ENCODE data around the gene SLC17A7.
"Not testable (repeated sequence)": the region's sequence is repeated elsewhere in the genome, so short reads cannot be mapped to it uniquely, and the experiment has no call there.

SLC17A7 gene

DNA sequence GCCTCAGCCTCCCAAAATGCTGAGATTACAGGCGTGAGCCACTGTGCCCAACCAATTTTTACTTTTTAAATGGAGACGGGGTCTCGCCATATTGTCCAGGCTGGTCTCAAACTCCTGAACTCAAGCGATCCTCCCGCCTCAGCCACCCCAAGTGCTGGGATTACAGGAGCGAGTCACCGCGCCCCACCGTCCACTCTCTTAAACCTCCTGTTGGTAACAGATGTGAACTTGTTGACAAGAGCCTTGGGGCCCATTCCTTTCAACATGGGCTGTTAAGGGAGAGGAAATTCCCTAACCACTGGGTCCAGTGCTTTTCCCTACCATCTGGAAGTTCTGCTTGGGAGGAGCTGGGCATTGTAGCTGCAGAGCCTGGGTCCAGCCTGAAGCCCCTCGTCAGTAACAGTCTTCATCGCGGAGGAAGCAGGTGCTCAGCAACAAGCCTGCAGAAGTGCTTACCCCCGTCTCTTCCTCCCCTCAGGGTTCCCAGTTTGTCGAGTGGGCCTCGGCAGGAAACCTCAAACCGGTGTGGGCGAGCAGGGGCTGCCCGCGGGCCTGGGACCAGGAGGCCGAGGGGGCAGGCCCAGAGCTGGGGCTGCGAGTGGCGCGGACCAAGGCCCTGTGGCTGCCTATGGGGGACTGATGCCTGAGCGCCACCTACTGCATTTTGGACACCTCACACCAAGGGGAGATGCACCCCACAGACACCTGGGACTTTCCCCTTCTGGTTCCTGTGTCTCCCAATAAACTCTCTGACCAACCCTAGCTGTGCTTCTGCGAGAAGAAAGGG is 28.7 kb upstream of the SLC17A7 start:
- DNase-seq (ENCODE audit: low spot score), result no peak

DNA sequence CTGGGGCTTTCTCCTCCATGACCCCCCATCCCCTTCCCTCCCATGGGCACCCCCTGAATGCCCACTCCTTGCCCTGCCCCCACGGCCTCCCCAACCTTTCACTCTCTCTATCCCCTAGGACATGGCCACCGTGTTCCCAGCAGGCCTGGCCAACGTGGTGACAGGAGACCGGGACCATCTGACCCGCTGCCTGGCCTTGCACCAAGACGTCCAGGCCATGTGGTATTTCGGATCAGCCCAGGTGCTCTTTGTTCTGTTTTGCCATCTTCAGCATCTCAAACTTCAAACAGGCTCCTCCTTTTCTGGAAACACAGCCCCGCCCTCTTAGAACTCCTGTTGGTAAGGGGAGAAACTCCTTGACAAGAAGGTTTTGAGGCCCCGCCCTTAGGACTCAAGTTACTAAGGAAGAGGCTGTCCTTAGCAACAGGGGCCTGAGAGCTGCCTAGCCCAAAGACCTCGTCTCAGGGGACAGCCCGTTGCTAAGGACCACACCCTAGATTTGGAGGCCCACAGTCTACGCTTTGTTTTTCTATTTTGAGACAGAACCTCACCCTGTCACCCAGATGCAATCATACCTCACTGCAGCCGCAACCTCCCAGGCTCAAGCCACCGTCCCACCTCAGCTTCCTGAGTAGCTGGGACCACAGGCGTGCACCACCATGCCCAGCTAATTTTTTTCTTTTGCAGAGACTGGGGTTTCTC is 27.6 kb upstream of the SLC17A7 start:
- DNase-seq (ENCODE audit: low spot score), result no peak

DNA sequence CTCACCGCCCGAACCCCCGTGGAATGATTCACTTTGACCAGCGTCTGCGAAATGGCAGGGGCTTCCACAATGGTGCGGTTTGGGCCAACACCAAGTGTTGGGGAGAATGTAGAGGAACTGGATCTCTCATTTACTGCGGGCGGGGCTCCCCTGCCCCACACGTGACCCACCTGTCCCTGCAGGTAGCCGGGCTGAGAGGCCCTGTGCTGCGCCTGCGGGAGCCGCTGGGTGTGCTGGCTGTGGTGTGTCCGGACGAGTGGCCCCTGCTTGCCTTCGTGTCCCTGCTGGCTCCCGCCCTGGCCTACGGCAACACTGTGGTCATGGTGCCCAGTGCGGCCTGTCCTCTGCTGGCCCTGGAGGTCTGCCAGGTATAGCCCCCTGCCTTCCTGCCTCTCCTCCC is 26.9 kb upstream of the SLC17A7 start:
- DNase-seq (ENCODE audit: low spot score), result no peak

DNA sequence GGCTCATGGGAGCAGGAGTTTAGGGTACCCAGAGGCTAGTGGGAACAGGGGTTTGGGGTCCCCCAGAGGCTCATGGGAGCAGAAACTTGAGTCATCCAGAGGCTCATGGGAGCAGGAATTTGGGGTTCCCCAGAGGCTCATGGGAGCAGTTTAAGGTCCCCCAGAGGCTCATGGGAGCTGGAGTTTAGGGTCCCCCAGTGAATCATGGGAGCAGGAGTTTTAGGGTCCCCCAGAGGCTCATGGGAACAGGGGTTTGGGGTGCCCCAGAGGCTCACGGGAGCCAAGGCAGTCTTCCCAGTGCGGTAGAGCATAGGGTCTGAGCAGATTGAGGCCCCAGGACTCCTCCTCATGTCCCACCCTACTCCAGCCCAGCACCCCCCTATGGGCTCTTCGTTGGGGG is 24.0 kb upstream of the SLC17A7 start:
- DNase-seq (ENCODE audit: low spot score), result no peak

DNA sequence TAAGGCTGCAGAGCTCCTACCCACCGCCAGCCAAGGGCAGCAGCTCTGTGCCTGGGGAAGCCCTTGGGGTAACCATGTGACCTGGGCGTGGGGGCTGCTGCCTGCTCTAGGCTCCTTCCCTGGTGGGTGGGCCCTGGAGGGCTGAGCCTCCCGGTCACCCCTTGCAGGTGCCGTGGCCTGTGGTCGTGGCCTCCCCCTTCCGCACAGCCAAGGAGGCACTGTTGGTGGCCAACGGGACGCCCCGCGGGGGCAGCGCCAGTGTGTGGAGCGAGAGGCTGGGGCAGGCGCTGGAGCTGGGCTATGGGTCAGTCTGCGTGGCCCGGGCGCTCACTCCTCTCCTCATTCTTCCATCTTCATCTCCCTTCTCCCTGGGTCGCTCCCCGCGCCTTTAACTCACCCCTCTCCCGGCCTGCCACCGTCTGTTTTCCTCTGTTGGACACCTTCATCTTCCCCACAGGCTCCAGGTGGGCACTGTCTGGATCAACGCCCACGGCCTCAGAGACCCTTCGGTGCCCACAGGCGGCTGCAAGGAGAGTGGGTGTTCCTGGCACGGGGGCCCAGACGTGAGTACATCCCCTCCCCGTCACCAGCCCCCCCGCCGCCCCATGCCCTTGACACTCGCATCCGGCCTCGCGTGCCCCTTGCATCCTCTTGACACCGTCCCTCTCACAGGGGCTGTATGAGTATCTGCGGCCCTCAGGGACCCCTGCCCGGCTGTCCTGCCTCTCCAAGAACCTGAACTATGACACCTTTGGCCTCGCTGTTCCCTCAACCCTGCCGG is 22.8 kb upstream of the SLC17A7 start:
- no peak for DNase-seq (ENCODE audit: low spot score)

DNA sequence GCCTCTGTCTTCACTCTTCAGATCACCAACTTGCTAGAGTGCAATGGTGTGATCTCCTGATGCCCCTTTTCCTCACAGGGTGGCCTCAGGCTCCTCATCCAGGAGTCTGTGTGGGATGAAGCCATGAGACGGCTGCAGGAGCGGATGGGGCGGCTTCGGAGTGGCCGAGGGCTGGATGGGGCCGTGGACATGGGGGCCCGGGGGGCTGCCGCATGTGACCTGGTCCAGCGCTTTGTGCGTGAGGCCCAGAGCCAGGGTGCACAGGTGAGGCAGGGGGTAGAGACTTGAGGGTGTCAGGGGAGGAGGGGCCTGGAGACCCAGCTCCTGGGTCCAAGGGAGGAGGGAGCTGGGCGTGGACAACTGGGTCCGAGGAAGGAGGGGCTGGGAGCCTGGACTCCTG is 21.2 kb upstream of the SLC17A7 start:
- DNase-seq (ENCODE audit: low spot score), result no peak

DNA sequence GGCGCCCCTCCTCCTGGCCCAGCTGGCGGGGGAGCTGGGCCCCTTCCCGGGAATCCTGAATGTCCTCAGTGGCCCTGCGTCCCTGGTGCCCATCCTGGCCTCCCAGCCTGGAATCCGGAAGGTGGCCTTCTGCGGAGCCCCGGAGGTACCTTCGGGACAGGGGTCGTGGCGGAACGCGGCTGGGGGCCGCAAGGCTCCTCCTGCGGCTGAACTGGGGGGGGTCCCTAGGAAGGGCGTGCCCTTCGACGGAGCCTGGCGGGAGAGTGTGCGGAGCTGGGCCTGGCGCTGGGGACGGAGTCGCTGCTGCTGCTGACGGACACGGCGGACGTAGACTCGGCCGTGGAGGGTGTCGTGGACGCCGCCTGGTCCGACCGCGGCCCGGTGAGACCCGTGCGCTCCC is 20.3 kb upstream of the SLC17A7 start:
- DNase-seq (ENCODE audit: low spot score), result no peak

DNA sequence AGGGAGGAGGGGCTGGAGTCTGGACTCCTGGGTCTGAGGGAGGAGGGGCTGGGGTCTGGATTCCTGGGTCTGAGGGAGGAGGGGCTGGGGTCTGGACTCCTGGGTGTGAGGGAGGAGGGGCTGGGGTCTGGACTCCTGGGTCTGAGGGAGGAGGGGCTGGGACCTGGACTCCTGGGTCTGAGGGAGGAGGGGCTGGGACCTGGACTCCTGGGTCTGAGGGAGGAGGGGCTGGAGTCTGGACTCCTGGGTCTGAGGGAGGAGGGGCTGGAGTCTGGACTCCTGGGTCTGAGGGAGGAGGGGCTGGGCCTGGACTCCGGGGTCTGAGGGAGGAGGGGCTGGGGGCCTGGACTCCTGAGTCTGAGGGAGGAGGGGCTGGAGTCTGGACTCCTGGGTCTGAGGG is 19.8 kb upstream of the SLC17A7 start:
- DNase-seq (ENCODE audit: low spot score), result not testable (repeated sequence)

DNA sequence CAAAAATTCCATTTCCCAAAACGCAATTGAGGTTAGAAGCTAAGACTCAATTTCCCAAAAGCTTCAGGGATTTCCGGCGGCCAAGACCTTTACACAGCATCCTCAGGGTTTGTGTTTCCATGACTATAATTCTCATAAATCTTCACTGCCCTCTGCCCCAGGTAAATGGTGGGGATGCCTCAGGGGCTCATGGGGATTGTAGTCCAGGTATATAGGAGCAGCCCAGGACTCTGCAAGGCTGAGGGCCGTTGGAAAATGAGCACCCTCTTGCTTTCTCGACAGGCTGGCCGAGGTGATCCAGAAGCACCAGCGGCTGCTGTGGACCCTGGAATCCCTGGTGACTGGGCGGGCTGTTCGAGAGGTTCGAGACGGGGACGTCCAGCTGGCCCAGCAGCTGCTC is 18.1 kb upstream of the SLC17A7 start:
- no peak for DNase-seq (ENCODE audit: low spot score)

DNA sequence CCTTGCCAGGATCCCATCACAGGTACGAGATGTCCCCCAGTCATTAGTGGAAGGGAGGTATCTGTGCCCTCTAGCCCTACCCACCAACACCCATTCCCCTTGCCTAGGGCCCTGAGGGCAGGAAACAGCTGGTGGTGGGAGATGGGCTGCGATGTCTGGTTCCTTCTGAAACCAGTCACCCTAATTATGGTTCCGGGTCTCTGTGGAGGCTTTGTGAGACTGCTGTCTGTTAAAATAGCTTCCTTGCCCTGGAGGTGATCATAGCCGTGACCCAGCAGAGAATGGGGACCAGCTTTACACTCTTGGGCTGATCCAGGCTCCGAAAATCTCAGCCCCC is 17.2 kb upstream of the SLC17A7 start:
- no peak for DNase-seq (ENCODE audit: low spot score)

DNA sequence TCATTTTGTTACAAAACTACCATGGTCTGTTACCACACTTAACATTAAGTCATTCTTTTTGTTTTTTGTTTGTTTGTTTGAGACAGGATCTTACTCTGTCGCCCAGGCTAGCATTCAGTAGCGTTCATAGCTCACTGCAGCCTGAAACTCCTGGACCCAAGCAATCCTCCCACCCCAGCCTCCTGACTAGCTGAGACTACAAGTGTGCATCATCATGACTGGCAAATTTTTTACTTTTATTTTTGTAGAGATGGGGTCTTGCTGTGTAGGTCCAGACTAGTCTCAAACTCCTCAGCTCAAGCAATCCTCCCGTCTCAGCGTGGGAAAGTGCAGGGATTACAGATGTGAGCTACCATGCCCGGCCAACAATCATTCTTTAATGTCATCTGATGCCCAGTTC is 15.0 kb upstream of the SLC17A7 start:
- DNase-seq (ENCODE audit: low spot score), result no peak

DNA sequence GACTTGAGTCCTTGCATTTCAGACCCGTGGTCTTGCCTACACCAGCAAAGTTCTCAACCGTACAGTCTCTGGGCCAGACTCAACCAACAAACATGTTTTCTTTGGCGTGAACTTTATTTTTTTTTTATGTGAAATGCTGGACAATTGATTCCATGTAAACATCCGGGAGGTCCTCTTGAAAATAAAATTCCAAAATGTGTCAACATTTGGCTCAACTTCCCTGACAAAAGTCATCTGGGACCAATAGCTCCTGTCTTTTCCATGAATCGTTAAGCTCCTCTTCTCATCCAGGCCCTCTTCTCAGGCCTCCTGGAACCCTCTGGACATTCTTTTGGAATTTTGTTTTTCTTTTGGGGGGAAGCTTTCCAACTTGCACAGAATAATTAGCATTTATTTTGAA is 14.4 kb upstream of the SLC17A7 start:
- DNase-seq (ENCODE audit: low spot score), result no peak

DNA sequence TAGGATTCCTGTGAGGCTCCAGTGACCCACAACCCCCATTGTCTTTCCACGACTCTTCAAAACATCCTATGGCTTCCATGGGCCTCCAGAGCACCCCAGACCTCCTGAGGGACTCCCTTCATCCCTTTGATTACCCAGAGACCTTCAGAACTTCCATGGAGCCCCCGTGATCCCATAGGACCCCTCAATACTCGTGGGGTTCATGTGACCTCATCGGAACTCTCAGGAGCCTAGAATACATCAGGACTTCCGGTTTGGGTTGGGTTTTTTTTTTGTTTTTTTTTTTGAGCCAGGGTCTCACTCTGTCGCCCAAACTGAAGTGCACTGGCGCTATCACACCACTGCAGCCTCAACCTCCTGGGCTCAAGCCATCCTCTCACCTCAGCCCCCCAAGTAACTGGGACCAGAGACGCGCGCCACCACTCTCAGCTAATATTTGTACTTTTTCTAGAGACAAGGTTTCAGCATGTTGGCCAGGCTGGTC is 12.5 kb upstream of the SLC17A7 start:
- no peak for DNase-seq (ENCODE audit: low spot score)

DNA sequence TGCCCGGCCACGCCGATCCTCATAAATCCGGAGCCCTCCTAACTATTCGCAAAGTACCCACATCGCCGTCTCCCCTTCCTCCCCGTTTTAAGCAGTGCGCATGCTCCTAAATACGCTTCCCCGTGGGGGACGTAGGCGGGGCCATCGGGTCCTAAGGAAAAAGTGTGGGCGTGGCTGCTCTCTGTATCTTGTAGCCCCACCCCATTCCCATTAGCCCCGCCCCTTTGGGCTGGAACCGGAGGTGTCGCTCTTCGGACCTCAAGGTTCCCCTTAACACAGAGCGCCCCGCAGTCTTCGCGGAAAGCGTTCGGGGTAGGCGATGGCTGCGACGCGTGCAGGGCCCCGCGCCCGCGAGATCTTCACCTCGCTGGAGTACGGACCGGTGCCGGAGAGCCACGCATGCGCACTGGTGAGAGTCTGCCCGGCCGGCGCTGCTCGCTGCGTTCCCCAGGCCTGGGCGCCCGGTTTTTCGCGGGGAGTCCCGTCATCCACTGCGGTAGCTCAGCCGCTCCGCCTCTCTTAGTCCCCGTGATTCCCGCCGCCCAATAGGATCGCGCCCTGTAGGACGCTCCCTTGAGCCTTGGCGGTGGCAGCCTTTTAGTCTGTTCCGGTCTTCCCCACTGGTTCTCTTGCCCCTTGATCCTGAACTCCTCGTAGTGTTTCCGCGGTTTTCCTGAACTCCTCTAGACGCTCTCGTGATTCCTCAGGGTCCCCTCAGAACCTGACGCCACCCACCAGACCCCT is 11.9 kb upstream of the SLC17A7 start, which contains the start of gene ALDH16A1:
Gene ALDH16A1 (plus strand): TSS at position 213 of the 744 bp plus-strand sequence. CDS start 107 bp downstream, at position 320.
- DNase-seq (ENCODE audit: low spot score), result peak; percentile 98

DNA sequence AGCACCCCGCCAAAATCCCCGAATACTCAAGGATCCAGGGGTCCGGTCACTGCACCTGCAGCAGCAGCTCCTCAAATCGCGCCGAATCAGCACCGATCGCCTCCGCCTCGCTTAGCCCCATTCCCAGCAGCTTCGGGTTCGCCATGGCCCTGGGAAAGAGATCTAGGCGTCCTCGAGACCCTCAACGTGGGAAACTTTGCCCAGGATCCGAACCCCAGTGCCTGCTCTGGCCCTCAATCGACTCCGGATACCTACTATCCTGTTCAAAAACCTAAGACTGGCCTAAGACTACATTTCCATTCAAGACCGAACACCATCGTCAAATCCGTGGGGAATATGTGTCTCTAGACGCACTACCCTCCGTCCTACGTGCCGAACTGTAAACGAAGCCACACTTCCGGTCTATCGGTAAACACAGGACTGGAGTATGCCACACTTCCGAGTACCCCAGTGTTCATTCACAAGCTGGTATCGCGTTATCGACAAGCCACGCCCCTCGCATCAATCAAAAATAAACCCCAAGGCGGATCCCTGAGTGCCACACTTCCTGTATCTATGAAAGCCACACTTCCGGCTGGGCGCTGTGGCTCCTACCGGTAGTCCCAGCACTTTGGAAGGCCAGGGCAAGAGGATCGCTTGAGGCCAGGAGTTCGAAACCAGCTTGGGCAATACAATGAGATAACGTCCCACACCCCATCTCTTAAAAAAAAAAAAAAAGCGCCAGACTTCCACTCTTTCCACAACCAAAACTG is 10.3 kb upstream of the SLC17A7 start, which contains the start of gene PIH1D1:
Gene PIH1D1 (minus strand): TSS at position 385 of the 752 bp plus-strand sequence. CDS start 240 bp downstream, at position 145.
- DNase-seq (ENCODE audit: low spot score), result peak; percentile 92

DNA sequence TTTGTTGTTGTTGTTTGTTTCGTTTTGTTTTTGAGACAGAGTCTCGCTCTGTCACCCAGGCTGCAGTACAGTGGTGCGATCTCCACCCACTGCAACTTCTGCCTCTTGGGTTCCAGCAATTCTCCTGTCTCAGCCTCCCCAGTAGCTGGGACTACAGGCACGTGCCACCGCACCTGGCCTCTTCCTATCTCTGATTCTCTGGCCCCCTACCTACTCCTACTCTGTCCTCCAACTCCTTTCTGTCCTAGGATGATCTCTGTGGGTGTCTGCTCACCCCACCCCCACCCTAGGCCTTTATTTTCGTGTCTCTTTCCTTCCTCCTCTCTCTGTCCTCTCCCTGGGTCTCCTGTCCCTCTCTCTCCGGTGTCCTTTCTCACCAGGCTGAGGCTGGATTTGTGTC is 9.1 kb upstream of the SLC17A7 start:
- no peak for DNase-seq (ENCODE audit: low spot score)

DNA sequence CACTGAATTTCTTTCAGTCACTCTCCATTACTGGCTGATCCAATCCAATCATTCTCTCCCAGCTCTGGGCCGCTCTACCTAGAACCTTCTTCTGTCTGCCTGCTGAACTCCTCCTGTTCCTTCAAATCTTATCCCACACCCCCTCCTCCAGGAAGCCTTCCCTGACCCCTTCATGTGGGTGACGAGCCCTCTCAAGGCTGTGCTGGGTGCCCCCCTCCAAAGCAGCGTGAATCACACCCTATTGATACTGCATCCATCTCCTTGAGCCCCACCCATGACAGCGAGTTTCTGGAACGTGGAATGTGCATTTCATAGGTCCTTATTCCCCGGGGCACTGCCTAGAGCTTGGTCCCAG is 7.1 kb upstream of the SLC17A7 start:
- no peak for DNase-seq (ENCODE audit: low spot score)

DNA sequence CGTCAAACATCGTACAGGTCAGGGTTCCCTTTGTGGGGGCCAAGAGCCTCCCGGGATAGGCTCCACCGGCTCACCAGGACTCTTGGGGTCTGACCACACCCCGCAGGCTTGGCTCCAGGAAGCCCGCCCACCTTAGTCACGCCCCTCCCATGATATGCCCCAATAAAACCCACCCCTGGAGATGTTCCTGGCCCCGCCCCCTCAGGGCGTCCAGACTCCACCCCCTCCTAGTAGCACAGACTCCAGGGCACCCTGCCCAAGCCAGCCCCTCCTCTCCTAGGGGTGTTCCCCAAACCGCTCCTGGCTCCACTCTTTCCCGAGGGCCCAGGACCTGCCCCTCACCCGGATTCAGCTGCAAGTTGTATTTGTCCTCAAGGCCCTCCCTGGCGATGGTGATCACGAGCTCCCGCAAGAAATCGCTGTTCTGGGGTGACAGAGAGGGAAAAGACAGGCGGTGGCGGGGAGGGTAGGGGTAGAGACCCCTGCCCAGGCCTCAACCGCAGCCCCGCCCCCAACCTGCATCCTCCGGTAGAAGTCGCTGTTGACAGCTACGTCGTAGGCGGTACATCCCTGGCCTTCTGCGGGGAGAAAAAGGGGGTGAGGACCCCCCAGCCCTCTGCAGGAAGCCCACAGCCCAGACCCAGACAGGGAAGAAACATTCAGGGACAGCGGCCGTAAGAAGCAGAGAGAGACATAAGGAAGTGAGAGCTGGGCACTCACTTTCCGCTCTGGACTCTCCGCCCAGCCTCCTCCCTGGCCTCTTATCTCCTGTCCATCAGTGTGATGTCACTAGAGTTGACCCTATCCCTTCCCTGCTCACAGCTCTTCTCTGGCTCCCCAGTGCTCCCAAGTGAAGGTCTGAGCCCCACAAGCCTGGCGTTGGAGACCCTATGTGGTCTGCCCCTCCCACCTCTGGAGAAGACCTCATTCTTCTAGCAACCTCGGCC is 6.4 kb upstream of the SLC17A7 start:
- no peak for DNase-seq (ENCODE audit: low spot score)

DNA sequence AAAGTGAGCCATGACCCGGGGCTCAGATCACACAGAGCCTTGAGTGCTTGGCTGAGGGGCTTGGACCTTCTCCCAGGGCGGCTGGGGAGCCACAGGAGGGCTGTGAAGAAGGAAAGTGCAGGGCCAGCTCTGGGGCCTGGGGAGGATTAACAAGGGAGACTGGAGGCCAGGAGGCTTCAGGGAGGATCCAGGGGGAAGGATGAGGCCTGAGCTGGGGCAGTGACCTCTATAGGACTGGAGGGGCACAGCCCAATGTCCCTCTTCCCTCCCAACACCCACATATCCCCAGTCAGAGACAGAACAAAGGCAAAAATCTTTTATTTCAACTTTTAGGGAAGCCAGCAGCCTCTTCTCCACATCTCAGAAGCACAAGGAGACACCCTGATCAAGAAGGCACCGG is 4.7 kb upstream of the SLC17A7 start:
- DNase-seq (ENCODE audit: low spot score), result no peak

DNA sequence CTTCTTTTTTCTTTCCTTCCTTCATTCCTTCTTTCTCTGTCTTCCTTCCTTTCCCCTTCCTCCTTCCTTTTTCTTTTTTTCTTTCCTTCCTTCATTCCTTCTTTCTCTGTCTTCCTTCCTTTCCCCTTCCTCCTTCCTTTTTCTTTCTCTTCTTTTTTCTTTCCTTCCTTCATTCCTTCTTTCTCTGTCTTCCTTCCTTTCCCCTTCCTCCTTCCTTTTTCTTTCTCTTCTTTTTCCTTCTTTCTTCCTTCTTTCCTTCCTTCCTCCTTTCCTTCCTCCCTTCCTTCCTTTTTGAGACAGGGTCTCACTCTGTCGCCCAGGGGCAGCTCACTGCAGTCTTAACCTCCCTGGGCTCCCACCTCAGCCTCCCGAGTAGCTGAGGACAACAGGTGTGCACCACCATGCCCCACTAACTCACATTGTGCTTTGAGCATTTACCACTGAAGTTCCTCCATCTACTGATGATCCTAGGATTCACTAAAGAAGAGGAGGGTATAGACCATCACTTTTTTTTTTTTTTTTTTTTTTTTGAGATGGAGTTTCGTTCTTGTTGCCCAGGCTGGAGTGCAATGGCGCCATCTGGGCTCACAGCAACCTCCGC is 2.9 kb upstream of the SLC17A7 start:
- not testable (repeated sequence) for DNase-seq (ENCODE audit: low spot score)
